ENCODE data around the gene TRERF1.

GRCh38 chr6:42268016-42268834 lies 183.5 kb downstream of the TRERF1 start:
- TF ChIP-seq CTCF (IDR thresholded peaks at IDR 0.05), result no peak
- TF ChIP-seq POLR2A (IDR thresholded peaks at IDR 0.05), result no peak
